ENCODE results near the gene PTPRM. TPM values are rescaled to one million over a fixed set of nuclear protein-coding genes. Genes with fewer than 3 reads are reported as not detected.
A peak's percentile ranks its signal among the peaks of the same experiment; 100 is the strongest.

PTPRM gene
- total and polyA plus RNA-seq, 9 donors, result 61.7 to 91.5 (median 66.4) TPM

GRCh38 chr18:8151181-8151580 lies 584.1 kb downstream of the PTPRM start:
- whole genome bisulfite sequencing (ENCODE audit: insufficient coverage), result 100% methylated on average over 2 of the region's 6 CpGs
- H3K27me3 ChIP-seq (ENCODE audit: control insufficient read depth, insufficient read depth, low read length), result no peaks in the 10 kb centered on the region
- H3K27ac ChIP-seq (ENCODE audit: low read length), result no peak overlapping the region
- H3K4me1 ChIP-seq (ENCODE audit: control insufficient read depth, insufficient read depth, low read length), result no peaks in the 10 kb centered on the region
- H3K9me3 ChIP-seq (replicated peaks; ENCODE audit: control insufficient read depth, low read depth, low read length), result no peaks in the 10 kb centered on the region
- no peak overlapping the region for H3K4me3 ChIP-seq (ENCODE audit: low read length)
- no peak for DNase-seq
- no peaks in the 10 kb centered on the region for H3K36me3 ChIP-seq (ENCODE audit: control insufficient read depth, insufficient read depth, low read length)

- no peak overlapping the region for H3K4me3 ChIP-seq (ENCODE audit: low read length)
Observed at GRCh38 chr18:8153887-8154583, 586.9 kb downstream of the PTPRM start.

GRCh38 chr18:8162802-8163201 lies 595.7 kb downstream of the PTPRM start:
- peak; percentile 33 for DNase-seq
- Histone ChIP-seq H3K27ac (ENCODE audit: low read length) (no peak overlapping the region), H3K36me3 (ENCODE audit: control insufficient read depth, insufficient read depth, low read length) (peaks cover 3% of the 10 kb centered on the region), H3K4me3 (ENCODE audit: low read length) (no peak overlapping the region), H3K9me3 (replicated peaks; ENCODE audit: control insufficient read depth, low read depth, low read length) (no peaks in the 10 kb centered on the region), H3K27me3 (ENCODE audit: control insufficient read depth, insufficient read depth, low read length) (no peaks in the 10 kb centered on the region), H3K4me1 (ENCODE audit: control insufficient read depth, insufficient read depth, low read length) (no peaks in the 10 kb centered on the region)
- 60% methylated on average over 5 of the region's 5 CpGs for WGBS (ENCODE audit: insufficient coverage)

More at GRCh38 chr18:8153887-8154583, 586.9 kb downstream of the PTPRM start:
- H3K4me1 ChIP-seq (ENCODE audit: control insufficient read depth, insufficient read depth, low read length), result no peaks in the 10 kb centered on the region
- peaks cover 3% of the 10 kb centered on the region for H3K36me3 ChIP-seq (ENCODE audit: control insufficient read depth, insufficient read depth, low read length)
- H3K27me3 ChIP-seq (ENCODE audit: control insufficient read depth, insufficient read depth, low read length), result no peaks in the 10 kb centered on the region
- no peaks in the 10 kb centered on the region for H3K9me3 ChIP-seq (replicated peaks; ENCODE audit: control insufficient read depth, low read depth, low read length)
- DNase-seq, result no peak
- 83% methylated on average over 5 of the region's 10 CpGs for WGBS (ENCODE audit: insufficient coverage)
- H3K27ac ChIP-seq (ENCODE audit: low read length), result no peak overlapping the region

- no peak overlapping the region for H3K27ac ChIP-seq (ENCODE audit: low read length)
- peaks cover 3% of the 10 kb centered on the region for H3K36me3 ChIP-seq (ENCODE audit: control insufficient read depth, insufficient read depth, low read length)
- WGBS (ENCODE audit: insufficient coverage), result 89% methylated on average over 1 of the region's 4 CpGs
- H3K9me3 ChIP-seq (replicated peaks; ENCODE audit: control insufficient read depth, low read depth, low read length), result no peaks in the 10 kb centered on the region
- no peaks in the 10 kb centered on the region for H3K4me1 ChIP-seq (ENCODE audit: control insufficient read depth, insufficient read depth, low read length)
- no peaks in the 10 kb centered on the region for H3K27me3 ChIP-seq (ENCODE audit: control insufficient read depth, insufficient read depth, low read length)
- DNase-seq, result no peak
- no peak overlapping the region for H3K4me3 ChIP-seq (ENCODE audit: low read length)
Observed at GRCh38 chr18:8163286-8163959, 596.3 kb downstream of the PTPRM start.

- no peaks in the 10 kb centered on the region for H3K4me1 ChIP-seq (ENCODE audit: control insufficient read depth, insufficient read depth, low read length)
- H3K36me3 ChIP-seq (ENCODE audit: control insufficient read depth, insufficient read depth, low read length), result no peaks in the 10 kb centered on the region
- WGBS (ENCODE audit: insufficient coverage), result 80% methylated on average over 2 of the region's 6 CpGs
- no peak overlapping the region for H3K27ac ChIP-seq (ENCODE audit: low read length)
- H3K27me3 ChIP-seq (ENCODE audit: control insufficient read depth, insufficient read depth, low read length), result no peaks in the 10 kb centered on the region
- DNase-seq, result no peak
- no peaks in the 10 kb centered on the region for H3K9me3 ChIP-seq (replicated peaks; ENCODE audit: control insufficient read depth, low read depth, low read length)
- H3K4me3 ChIP-seq (ENCODE audit: low read length), result no peak overlapping the region
Observed at GRCh38 chr18:8165095-8165494, 598.0 kb downstream of the PTPRM start.

- Histone ChIP-seq H3K4me1 (ENCODE audit: control insufficient read depth, insufficient read depth, low read length) (no peaks in the 10 kb centered on the region), H3K27ac (ENCODE audit: low read length) (no peak overlapping the region), H3K4me3 (ENCODE audit: low read length) (no peak overlapping the region), H3K36me3 (ENCODE audit: control insufficient read depth, insufficient read depth, low read length) (no peaks in the 10 kb centered on the region), H3K27me3 (ENCODE audit: control insufficient read depth, insufficient read depth, low read length) (no peaks in the 10 kb centered on the region), H3K9me3 (replicated peaks; ENCODE audit: control insufficient read depth, low read depth, low read length) (no peaks in the 10 kb centered on the region)
- 82% methylated on average over 2 of the region's 2 CpGs for WGBS (ENCODE audit: insufficient coverage)
- DNase-seq, result no peak
Observed at GRCh38 chr18:8167026-8167425, 599.9 kb downstream of the PTPRM start.

- Histone ChIP-seq H3K4me1 (ENCODE audit: control insufficient read depth, insufficient read depth, low read length) (no peaks in the 10 kb centered on the region), H3K27me3 (ENCODE audit: control insufficient read depth, insufficient read depth, low read length) (no peaks in the 10 kb centered on the region), H3K36me3 (ENCODE audit: control insufficient read depth, insufficient read depth, low read length) (no peaks in the 10 kb centered on the region), H3K9me3 (replicated peaks; ENCODE audit: control insufficient read depth, low read depth, low read length) (no peaks in the 10 kb centered on the region), H3K4me3 (ENCODE audit: low read length) (no peak overlapping the region), H3K27ac (ENCODE audit: low read length) (no peak overlapping the region)
- WGBS (ENCODE audit: insufficient coverage), result 43% methylated on average over 1 of the region's 4 CpGs
- no peak for DNase-seq
Observed at GRCh38 chr18:8167673-8168072, 600.6 kb downstream of the PTPRM start.

- WGBS (ENCODE audit: insufficient coverage), result no CpG with 5 or more reads among the region's 1 CpG
- H3K27ac ChIP-seq (ENCODE audit: low read length), result no peak overlapping the region
- no peaks in the 10 kb centered on the region for H3K27me3 ChIP-seq (ENCODE audit: control insufficient read depth, insufficient read depth, low read length)
- no peak overlapping the region for H3K4me3 ChIP-seq (ENCODE audit: low read length)
- DNase-seq, result no peak
- no peaks in the 10 kb centered on the region for H3K4me1 ChIP-seq (ENCODE audit: control insufficient read depth, insufficient read depth, low read length)
- no peaks in the 10 kb centered on the region for H3K36me3 ChIP-seq (ENCODE audit: control insufficient read depth, insufficient read depth, low read length)
- no peaks in the 10 kb centered on the region for H3K9me3 ChIP-seq (replicated peaks; ENCODE audit: control insufficient read depth, low read depth, low read length)
Observed at GRCh38 chr18:8169722-8170121, 602.6 kb downstream of the PTPRM start.

GRCh38 chr18:8174771-8175170 lies 607.7 kb downstream of the PTPRM start:
- no peak for DNase-seq
- WGBS (ENCODE audit: insufficient coverage), result 100% methylated on average over 1 of the region's 2 CpGs

GRCh38 chr18:8175501-8176061 lies 608.5 kb downstream of the PTPRM start:
- peaks cover 7% of the 10 kb centered on the region for H3K4me1 ChIP-seq (ENCODE audit: control insufficient read depth, insufficient read depth, low read length)
- H3K4me3 ChIP-seq (ENCODE audit: low read length), result no peak overlapping the region
- 54% methylated on average over 6 of the region's 7 CpGs for WGBS (ENCODE audit: insufficient coverage)
- no peaks in the 10 kb centered on the region for H3K36me3 ChIP-seq (ENCODE audit: control insufficient read depth, insufficient read depth, low read length)
- no peaks in the 10 kb centered on the region for H3K27me3 ChIP-seq (ENCODE audit: control insufficient read depth, insufficient read depth, low read length)
- H3K27ac ChIP-seq (ENCODE audit: low read length), result no peak overlapping the region
- DNase-seq, result no peak
- peaks cover 2% of the 10 kb centered on the region for H3K9me3 ChIP-seq (replicated peaks; ENCODE audit: control insufficient read depth, low read depth, low read length)

More at GRCh38 chr18:8174771-8175170, 607.7 kb downstream of the PTPRM start:
- Histone ChIP-seq H3K9me3 (replicated peaks; ENCODE audit: control insufficient read depth, low read depth, low read length) (peaks cover 2% of the 10 kb centered on the region), H3K36me3 (ENCODE audit: control insufficient read depth, insufficient read depth, low read length) (no peaks in the 10 kb centered on the region), H3K27me3 (ENCODE audit: control insufficient read depth, insufficient read depth, low read length) (no peaks in the 10 kb centered on the region), H3K27ac (ENCODE audit: low read length) (no peak overlapping the region), H3K4me3 (ENCODE audit: low read length) (no peak overlapping the region), H3K4me1 (ENCODE audit: control insufficient read depth, insufficient read depth, low read length) (peaks cover 7% of the 10 kb centered on the region)

All from muscle of leg (tissue), 11 donors.